Hippocampal formation (tissue), 2 donors: ENCODE data around the gene RHEBL1.

Source experiments
- DNase-seq, 2 donors: peaks; one replicate each; lab custom pipeline; 2025; lab: John Stamatoyannopoulos, UW

The RHEBL1 gene

DNA sequence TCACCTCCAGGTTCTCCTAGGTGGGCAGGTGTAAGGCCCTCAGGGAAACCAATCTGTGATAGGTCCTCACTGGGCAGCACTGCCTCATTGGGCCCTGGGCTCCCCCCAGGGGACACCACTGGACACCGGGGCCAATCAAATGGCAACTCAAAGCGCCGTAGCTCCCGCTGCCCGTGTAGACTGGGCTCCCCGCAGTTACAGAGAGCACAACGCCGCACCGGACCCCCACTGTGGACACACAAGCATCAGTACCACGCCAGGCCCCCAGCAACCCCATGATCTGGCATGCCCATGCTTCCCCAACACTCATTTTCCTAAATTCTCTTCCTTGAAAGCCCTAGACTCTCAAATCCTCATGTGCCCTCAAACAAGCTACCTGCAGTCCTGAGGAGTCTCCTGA, 15.3 kb downstream of the RHEBL1 start:
- DNase-seq: no peak

GRCh38 chr12:49054096-49054495, 15.7 kb downstream of the RHEBL1 start:
- DNase-seq: no peak

- DNase-seq: no peak
Measured at GRCh38 chr12:49052451-49053208, 17.1 kb downstream of the RHEBL1 start.

GRCh38 chr12:49051777-49052438, 17.9 kb downstream of the RHEBL1 start:
- DNase-seq: no peak

GRCh38 chr12:49051373-49051764, 18.4 kb downstream of the RHEBL1 start:
- no peak for DNase-seq

DNA sequence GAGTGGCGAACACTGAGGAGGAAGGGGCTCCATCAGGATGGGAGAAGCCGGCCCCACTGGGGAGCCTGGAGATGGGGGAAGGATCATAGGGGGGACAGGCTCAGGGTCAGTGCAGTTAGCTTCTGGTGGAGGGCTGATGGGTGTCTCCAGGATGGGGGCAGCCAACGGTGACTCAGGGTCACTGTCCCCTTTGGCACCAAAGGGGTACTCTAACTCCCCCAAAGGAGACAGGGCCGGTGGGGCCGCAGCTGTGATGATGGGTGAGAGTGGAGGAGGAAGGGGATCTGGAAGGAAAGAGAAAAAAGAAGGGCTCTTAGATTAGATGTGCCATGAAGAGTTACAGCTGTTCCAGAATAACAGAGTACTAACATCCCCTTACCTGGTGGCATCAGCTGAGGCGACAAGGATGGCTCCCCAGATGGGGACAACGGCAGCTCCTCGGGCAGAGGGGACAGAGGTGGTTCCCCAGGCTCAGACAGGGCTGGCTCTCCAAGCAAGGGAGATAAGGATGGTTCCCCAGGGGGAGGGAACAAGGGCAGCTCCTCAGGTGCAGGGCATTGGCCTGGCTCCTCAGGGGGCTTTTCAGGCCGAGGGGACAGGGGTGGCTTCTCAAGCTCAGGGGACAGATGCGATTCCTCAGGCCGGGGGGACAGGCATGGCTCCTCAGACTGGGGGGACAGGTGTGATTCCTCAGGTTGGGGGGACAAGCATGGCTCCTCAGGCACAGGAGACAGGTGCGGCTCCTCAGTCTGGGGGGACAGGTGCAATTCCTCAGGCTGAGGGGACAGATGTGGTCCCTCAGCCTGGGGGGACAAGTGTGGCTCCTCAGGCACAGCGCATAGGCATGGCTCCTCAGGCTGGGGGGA, 19.0 kb downstream of the RHEBL1 start:
- DNase-seq: no peak

- no peak for DNase-seq
Measured at GRCh38 chr12:49049566-49050224, 20.1 kb downstream of the RHEBL1 start.

DNA sequence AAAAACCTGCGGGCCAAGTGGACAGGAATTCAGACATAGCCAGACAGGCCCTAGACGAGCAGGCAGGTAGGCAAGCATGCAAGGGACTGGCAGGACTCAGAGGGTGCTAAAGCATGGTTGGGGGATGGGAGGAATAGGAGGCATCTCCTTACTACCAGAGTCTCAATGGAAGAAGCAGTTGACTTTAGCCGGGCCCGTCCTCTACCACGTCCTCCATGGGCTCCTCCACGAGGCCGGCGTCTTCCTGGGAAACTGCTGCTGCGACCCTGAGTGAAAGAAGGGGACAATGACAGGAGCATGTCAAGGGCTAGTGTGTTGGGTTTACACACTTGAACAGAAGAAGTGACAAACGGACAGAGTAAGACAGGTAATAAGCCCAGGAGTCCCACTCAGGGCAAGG, 20.8 kb downstream of the RHEBL1 start:
- no peak for DNase-seq

DNA sequence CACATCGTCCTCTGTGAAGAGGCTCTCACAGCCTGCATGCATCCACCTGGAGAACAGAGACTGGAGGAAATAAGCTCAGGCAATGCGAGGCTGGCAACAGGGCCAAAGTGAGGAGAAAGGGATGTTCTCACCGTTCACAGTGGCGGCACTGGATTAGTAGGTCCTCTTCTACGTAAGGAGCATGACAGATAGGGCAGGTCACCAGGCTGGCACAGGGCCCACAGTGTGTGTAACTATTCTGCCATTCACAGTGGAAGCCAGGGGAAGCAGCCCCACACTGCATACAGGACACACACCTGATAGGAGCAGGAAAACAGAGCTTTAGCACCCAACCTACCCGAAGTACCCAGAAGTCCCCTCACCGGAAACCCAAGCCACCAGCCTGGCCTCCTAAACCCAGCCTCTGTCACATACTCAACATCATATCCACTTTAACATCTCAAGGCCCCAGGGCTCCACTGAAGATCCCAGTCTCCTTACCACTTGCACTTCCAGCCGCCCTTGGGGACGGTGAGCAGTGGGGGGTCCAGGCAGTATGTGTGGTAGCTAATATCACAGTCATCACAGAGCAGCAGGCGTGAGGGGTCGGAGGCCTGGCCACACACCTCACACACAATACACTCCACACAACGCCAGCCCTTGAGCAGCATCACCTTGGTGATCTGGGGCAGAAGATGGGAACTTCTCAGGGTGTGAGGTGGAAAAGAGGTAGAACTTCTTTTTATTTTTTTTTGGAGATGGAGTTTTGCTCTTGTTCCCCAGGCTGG, 23.5 kb downstream of the RHEBL1 start:
- DNase-seq: no peak

DNA sequence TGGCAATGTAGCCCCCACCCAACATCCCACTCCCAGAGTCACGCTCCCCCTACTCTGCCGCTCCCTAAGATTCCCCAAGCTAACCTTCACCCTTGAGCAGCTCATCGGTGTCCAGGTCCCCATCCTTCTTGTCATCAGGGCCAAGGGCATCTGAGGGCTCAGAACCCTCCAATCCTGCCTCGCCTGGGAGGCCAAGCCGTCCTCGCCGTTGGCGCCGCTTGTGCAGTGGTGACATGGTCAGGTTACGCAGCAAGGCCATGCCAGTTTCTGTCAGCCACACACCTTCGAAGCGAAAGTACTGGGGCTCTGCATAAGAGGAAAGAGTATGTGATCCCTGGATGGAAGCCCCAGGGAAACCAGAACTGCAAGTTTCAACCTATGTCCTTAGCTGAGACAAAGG, 25.1 kb downstream of the RHEBL1 start:
- no peak for DNase-seq

- DNase-seq: peak in 1 of 2 donors; percentile 41
Measured at GRCh38 chr12:49043856-49044258, 25.9 kb downstream of the RHEBL1 start.

GRCh38 chr12:49043241-49043640, 26.5 kb downstream of the RHEBL1 start:
- no peak for DNase-seq

GRCh38 chr12:49041881-49042484, 27.8 kb downstream of the RHEBL1 start:
- DNase-seq: no peak

DNA sequence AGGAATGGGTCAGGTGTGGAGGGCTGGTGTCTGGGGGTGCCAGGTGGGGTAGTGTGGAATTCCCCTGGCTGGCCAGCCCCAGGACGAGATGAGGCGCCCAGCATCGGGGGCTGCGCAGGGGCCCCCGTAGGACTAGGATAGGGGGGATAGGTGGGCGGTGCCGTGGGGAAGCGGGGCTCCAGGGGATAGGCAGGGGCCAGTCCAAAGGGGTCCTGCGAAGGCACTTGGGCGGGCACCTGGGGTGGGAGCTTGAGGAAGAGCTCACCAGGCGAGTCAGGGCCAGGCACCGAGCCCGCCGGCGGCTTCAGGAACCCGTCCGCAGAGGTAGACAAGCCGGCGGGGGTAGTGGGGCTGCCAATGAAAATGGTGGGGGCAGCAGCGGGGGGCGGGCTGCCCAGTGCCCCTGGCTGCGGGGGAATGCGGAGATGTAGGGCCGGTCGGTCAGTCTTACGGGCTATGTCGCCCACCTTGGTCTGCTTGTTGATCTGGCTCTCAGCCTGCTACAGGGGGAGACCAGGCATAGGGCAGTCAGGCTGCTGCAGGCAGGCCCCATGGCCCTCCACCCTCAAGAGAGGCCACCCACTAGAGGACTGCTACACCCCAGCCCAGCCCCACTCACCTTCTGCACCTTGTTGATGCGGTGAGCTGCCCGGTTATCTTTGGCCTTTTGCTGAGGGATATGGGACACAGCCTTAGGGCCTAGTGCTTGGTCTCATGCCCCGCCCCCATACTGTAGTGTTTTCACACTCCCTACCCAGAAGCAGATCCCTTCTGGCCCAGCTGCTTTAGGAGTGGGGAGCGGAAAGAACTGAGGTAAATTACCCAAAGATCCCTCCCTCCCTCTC, 28.5 kb downstream of the RHEBL1 start:
- DNase-seq: no peak

GRCh38 chr12:49040364-49040855, 29.4 kb downstream of the RHEBL1 start:
- no peak for DNase-seq

- no peak for DNase-seq
Measured at GRCh38 chr12:49039421-49040363, 30.1 kb downstream of the RHEBL1 start.

GRCh38 chr12:49038291-49038955, 31.4 kb downstream of the RHEBL1 start:
- no peak for DNase-seq

GRCh38 chr12:49037947-49038237, 31.9 kb downstream of the RHEBL1 start:
- no peak for DNase-seq
